HG02973 (cell line): ENCODE data around the gene CKAP2L.

Experiments used
- ATAC-seq: cut with Tn5 transposase; IDR thresholded peaks from one replicate; pipeline ENCODE4 v1.9.1; 2021; ENCODE audit warnings: moderate library complexity; ENCODE audit not compliant: unreplicated experiment

Gene CKAP2L

DNA sequence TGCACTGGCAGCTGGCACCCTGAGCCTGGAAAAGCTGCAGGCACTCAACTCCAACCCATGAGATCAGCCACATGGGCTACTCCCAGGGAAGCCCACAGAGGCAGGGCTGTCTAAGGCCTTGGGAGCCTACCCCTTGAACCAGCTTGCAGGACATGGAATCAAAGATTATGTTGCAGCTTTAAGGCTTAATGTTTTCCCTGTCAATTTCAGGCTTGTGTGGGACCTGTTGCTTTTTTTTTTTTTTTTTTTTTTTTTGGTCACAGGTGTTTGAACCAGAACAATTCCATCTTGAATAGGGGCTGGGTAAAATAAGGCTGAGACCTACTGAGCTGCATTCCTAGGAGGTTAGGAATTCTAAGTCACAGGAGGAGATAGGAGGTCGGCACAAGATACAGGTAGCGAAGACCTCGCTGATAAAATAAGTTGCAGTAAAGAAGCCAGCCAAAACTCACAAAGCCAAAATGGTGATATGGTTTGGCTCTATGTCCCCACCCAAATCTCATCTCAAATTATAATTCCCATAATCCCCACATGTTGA lies 27.4 kb upstream of the CKAP2L start:
- no peak for ATAC-seq

DNA sequence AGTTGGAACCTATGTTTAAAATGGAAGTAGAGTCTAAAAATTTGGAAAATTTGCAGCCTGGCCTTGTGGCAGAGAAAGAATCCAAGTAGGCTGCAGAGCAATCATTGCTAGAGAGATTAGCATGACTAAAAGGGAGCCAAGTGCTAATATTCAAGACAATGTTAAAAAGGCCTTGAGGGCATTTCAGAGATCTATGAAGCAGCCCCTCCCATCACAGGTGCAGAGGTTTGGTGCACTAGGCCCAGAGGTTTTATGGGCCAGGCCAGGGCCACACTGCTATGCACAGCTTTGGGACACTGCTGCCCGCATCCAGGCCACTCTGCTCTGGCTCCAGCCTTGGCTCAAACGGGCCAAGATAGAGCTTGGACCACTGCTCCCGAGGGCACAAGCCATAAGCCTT lies 26.6 kb upstream of the CKAP2L start:
- no peak for ATAC-seq

DNA sequence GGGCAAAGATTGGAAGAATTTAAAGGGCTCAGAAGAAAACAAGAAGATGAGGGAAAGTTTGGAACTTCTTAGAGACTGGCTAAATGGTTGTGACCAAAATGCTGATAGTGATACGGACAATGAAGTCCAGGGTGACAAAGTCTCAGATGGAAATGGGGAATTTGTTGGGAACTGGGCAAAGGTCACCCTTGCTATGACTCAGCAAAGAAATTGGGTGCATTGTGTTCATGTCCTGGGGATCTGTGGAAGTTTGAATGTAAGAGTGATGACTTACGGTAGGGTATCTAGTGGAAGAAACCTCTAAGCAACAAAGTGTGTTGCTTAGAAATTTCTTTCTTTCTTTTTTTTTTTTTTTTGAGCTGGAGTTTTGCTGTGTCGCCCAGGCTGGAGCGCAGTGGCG lies 25.9 kb upstream of the CKAP2L start:
- no peak for ATAC-seq

DNA sequence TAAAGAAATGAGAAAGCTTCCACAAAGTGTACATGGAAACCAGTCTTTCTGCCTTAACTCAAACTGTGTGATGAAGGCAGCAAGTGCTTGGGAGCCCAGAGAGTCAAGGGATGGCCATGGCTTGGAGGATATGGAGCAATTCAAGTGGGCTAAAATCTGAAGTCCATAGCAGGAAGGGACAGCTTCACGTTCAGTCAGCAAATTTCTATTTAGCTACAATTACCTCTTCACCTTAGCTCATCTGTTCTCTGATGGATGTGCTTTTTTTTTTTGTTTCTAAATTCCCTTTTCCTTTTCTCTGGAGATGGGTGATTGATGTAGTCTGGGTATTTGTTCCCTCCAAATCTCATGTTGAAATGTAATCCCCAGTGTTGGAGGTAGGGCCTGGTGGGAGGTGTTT lies 24.8 kb upstream of the CKAP2L start:
- no peak for ATAC-seq

DNA sequence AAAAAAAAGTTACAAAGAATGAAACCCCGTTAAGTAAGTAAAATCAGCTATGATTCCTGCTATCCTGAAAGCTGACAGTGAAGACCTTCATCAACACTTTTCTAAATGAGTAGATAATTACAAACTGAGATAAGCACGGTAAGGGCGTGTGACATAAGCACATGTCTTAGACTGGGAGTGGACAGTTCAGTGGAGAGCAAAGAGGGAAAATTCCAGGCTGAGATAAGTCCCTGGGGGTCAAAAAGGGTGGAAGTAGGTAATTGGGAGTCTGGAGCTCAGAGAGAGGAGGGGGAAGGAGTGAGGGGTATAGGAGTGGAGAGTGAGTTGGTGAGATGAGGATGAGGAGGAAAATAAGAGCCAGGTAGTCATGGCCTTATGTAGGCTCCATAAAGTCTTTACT lies 24.2 kb upstream of the CKAP2L start:
- no peak for ATAC-seq

DNA sequence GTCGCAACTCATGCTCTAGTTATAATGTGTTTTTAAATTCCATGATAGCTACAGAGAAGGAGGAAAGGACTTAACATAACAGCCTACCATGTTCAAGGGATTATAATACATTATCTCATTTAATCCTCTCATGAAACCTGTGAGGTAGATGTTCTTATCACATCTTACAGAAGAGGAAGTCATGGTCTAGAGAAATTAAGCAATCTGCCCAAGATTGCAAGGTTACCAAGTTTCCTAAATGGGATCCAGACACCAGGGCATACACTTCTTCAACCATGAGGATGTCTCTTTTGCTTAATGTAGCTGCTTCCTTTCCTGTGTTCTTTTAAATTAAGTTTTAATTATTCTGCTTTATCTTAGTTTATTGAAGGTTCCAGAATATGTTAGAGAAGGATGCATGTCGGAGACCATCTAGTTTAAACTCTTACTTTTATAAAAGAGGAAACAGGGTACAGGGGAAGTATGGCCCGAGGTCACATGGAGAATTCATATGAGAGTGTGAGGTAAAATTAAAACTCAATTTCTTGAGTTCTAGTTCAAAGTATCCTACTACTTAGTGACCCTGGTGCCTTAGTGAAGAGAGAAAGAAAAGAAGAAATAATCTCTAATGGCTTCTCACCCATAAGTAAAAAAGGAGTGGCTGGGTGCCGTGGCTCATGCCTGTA lies 23.5 kb upstream of the CKAP2L start:
- ATAC-seq = no peak

DNA sequence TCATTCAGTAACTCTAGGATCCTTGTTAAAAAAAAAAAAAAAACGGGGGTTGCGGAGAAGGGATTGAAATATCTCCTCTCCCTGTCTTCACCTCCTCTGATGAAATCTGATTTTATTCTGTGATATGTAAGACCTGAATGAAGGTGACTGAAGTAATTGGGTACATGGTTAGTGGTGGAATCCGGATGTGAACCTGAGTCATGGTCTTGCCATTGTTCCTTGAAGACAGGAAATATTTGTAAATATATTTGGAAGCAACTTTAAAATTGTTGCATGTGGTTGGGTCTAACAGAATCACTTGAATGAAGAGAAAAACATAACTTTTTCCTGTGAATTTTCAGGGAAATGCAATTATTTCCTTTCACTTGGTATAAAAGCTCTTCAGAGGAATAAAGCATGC lies 22.9 kb upstream of the CKAP2L start:
- no peak for ATAC-seq

DNA sequence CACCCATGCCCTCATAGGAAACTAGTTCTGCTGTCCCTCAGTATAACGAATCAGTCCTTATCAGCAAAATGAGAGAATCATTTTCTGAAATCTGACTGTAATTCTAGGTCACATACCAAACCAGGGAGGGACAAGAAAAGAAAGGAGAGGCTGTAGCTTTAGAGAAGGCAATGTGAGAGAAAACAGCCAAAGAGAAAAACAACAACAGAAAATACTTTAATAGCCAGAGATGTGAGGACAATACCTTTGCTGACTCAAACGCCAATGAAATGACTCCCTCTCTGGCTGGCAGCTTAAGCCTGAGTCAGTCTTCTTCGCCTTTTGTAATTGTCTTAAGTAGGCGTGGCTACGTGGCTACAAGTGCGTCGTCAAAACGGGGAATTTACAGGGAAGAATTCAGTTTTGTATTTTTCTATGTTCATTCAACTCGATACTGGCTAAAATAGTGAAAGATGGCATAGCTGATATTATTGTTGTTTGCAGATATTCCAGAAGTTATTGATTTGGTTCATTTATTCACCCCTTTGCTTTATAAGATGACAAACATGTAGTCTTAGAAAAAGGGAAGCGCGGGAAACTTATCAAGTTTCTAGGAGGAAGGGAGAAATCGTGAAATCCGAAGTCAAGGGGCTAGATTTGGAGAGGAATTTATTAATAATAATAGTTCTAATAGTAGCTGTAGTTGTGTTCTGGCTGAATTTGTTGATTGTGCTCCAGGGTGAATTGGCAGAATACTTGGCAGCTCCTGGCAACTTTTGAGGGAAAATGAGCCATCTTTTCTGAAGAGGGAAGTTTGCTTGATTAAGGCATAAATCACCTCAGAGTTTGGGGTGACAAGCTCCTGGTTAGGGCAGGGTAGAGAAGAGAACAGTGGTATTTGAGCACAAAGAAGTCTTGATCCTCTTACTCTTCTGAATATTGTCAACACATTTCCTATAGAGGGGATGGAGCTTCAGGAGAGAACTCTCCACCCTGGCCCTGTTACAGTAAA lies 20.1 kb upstream of the CKAP2L start, which contains the start of gene IL1A:
Gene IL1A, minus strand, starts transcription at position 295 of the 991 bp plus-strand sequence. CDS start 723 bp downstream, outside the sequence.
- ATAC-seq = no peak

DNA sequence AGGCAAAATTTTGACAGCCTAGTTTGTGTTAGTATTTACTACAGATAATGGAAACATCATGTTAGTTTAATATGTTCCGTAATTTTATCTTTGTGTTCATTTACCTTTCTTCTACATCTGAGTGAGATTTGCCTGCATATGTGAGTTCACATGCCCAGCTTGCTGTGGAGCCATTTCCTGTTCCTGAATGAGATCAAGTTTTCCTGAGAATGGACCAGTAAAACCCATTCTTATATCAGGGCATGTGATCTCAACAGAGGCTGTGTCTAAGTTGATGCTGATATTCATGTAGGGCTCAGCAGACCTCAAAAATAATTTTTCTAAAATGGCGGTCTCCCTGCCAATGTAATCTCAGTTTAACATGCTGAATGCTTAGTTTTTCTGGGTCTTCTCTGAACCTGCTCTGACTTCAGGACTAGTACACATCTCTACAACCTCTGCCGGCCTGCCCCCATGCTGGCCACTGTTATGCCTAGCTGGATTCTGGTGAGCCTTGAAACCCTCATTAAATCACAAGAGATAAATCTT lies 18.8 kb upstream of the CKAP2L start:
- ATAC-seq = no peak

DNA sequence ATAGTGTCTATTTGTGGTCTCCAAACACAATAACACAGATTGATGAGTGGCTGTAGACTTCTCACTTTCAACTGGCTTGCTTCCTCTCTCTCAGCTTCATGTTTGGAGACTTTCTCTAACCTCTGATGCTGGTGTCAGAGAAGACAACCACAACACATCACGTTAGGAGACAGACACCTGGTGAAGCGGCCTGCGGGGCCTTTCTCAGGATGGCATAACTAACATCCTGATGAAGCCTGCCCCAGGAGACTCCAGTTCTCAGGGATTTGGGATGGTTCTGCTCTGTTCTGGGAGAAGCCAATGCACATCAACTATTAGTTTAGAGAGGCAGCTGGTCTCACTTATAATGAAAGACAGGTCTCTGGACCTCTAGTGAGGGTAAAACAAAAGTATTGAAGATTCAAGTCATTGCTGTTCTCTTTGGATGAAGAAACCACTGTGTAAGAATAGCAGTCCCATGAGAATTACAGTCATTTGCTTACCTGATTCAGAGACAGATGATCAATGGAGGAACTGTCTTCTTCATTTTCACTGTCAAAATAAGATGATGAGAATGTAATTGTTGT lies 17.9 kb upstream of the CKAP2L start:
- ATAC-seq = peak; percentile 81

DNA sequence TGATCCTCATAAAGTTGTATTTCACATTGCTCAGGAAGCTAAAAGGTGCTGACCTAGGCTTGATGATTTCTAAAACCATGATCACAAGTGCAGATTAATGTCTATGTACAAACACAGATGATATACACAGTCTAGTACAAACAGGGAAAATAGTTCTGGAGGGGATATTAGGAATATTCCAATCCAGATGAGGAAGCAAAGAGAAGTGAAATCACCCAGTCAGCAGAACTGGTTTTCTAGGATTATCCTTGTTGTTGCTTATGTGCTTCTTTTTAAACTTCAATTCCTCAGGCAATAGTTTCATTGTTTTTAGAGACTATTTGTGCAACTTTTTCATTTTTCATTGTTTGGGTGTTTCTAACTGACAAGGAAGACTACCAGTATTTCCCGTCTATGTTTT lies 15.2 kb upstream of the CKAP2L start:
- no peak for ATAC-seq

DNA sequence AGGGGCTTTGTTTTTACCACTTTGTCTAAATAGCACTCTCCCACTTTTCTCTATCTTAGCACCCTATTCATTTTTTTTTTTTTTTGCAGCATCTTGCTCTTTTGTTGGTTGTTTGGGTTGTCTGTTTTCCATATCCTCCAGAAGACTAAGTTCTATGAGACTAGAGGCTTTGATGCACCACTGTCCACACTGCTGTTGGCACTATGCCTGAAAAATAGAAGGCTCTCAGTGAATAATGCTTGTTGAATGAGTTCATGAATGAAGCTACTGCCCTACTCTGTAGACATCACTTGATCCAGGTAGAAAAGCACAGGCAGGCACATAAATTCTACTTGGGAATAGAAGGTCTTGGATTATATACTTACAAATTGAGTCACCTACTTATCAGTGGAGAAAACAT lies 12.6 kb upstream of the CKAP2L start:
- no peak for ATAC-seq

DNA sequence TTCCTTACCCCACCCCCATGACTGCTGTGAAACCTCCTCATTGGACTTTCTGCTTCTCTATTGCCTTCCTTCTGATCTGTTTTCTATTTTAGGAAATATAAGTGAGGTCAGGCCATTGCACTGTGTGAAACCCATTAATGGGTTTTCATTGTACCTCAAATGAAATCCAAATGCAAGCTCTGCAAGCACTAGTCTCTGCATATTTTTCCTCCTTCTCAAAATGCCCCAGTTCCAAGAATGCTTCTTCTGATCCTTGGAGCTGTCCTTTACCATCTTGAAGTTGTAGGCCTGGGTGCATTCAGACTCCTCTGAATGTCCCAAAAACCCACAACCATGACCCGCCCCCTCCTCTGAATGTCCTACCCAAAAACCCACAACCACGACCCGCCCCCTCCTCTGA lies 11.7 kb upstream of the CKAP2L start:
- ATAC-seq = no peak

DNA sequence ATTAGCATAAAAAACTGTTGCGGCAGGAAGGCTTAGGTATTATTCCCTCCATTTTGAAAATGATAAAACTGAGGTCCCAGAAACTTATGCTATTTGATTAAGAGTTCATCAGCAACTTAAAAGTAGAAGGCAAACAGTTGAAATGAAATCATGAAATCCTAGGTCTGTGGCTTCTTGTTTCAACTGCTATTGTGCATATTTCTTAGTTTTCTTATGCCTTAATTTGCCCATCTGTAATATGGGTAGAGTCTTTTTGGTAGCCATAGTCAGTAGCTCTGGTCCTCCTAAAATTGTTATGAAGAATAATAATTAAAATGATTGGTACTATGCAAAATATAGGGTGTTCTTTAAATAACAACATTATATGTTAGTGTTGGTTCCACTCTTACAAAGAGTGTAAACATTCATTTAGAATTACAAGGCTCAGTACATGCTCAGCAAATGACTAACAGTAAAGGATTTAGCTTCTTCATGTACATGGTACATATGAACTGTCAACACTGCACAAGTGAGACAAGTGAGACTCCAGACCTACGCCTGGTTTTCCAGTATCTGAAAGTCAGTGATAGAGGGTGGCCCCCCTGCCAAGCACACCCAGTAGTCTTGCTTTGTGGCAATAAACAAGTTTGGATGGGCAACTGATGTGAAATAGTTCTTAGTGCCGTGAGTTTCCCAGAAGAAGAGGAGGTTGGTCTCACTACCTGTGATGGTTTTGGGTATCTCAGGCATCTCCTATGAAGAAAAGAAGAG lies 10.3 kb upstream of the CKAP2L start:
- no peak for ATAC-seq

DNA sequence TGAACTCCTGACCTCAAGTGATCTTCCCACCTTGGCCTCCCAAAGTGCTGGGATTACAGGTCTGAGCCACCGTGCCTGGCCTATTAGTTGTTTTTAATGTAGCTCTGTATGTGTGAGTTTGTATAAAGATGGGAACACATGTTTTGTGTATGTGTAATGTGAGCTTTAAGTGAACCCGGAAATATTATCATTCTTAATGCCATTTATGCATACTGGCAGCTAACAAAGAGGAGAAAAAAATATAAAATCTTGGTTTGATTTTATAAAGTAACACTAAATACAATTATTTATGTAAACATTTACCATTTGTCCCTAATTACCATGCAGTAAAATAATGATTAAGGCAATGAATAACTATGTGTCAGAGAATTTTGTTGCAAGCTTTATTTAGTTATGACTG lies 9.1 kb upstream of the CKAP2L start:
- ATAC-seq = no peak

DNA sequence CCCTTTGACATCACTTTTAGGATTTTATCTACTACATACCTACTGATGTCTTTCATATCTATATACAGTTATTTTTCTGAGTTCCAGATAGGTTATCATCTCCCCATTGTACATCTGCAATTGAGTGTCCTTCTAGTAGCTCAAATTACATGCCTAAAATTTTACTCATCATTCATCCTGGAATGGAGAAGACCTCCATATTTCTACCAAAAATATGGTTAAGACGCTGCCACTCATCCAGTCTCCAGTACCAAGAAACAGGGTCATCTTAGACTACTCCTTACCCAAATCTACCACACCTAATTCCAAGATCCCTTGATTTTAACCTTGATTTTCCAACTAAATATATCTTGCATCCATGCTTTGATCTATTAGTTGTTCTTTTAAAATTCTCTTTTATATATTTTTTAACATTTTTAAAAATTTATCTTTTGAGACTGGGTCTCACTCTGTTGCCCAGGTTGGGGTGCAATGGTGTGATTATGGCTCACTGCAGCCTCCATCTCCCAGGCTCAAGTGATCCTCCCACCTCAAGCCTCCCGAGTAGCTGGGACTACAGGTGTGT lies 8.6 kb upstream of the CKAP2L start:
- ATAC-seq = no peak

DNA sequence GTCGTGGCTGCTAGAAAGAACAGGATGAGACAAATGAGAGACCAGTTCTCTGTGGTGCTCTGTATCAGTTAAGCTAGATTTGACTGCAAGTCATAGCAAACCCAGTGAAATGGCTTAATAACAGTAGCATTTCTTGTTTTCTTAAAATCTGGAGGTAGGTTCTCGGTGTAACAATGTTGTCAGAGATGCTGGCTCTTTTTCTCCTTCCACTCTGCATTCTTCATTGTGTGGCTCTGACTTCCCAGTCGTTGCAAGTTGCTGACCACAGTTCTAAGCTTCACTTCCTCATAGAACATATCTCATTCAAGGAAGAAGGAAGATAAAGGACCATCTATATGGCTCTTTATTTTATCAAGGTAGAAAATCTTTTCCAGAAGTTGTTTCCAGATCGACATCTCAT lies 7.9 kb upstream of the CKAP2L start:
- ATAC-seq = no peak

DNA sequence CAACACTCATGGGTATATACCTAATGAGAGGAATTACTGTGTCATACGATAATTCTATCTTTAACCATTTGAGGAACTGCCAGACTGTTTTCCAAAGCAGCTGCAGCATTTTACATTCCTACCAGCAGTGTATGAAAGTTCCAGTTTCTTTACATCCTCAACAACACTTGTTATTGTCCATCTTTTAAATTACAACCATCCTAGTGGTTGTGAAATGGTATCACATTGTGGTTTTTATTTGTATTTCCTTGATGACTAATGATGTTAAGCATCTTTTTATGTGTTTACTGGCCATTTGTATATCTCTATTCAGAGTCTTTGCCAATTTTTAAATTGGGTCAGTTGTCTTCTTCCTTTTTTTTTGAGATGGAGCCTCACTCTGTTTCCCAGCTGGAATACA lies 4.0 kb upstream of the CKAP2L start:
- ATAC-seq = no peak

DNA sequence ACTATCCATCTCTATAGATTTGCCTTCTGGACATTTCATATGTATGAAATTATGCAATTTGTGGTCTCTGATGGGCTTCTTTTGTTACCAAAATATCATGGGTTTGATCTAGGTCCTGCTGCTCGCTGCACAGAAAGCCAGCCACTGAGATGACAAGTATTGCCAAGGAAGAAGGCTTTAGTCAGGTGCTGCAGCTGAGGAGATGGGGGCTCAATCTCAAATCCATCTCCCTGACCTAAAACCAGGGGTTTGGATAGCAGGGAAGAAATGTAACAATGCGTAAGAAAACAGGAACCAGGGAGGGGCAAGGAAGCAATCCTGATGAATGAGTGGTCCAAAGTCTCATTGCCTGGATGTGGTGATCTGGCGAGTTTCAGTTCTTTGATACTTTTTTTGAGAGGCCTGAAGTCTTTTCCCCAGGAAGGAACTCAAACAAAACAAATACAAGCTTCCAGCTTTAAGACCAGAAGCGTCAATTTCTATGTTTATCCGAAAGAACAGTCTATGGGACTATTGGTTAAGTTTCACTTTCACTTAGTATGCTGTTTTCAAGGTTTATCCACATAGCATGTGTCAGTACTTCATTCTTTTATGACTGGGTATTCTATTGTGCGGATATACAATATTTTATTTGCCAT lies 3.4 kb upstream of the CKAP2L start:
- ATAC-seq = no peak

DNA sequence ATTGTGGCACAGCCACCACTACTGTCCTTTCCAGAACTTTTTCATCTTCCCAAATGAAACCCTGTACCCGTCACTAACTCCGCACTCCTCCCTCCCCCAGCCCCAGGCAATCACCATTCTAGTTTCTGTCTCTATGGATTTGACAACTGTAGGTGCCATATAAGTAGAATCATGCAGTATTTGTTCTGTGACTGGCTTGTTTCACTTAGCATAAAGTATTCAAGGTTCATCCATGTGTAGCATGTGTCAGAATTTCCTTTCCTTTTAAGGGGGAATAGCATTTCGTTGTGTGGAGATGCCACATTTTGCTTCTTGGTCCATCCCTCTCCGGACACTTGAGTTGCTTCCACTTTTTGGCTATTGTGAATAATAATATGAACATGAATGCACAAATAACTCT lies 842 bp upstream of the CKAP2L start:
- ATAC-seq = no peak
